GM12872 (cell line): ENCODE data around the gene CCDC157.

Experiments
- TF ChIP-seq, protein P1 (sequence below): IDR thresholded peaks from 3 replicates; pipeline ENCODE4 v1.5.1; 2011; ENCODE audit warnings: low read depth, mild to moderate bottlenecking, low read length, moderate library complexity; ENCODE audit not compliant: insufficient read depth

Gene CCDC157

DNA sequence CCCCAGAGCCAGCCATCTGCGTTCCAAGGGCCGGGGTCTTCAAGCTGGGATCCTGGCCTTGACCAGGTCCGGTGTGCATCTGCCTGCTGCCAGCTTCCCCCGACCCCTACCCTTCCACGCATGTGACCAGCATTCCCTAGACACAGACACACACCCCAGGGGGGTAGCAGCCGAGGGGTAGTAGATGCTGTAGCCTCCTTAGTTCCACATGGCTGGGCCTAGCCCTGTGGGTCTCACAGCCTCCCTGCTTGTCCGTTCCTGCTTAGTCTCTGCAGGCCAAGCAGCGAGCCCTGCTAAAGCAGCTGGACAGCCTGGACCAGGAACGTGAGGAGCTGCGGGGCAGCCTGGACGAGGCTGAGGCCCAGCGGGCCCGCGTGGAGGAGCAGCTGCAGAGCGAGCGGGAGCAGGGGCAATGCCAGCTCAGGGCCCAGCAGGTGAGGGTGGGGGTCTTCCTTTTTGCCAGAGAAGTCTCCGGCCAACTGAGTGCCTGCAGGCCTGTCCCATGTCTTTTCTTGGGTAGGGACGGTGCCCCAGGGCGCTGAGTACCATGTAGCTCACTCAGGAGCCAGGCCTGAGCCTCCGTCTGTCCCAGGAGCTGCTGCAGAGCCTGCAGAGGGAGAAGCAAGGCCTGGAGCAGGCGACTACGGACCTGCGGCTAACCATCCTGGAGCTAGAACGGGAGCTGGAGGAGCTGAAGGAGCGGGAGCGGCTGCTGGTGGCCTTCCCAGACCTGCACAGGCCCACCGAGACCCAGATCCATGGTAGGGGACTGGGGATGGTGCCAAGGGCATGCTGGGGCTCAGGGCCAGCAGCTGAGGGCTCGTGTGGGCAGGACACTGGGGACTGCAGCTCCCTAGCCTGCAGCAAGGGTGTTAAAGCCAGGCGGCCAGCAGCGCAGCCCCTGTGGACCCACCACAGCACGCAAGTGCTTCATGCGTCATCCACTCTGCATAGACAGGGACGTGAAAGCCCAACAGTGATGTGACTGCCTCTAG is 16.8 kb downstream of the CCDC157 start:
- TF ChIP-seq, protein P1, sequence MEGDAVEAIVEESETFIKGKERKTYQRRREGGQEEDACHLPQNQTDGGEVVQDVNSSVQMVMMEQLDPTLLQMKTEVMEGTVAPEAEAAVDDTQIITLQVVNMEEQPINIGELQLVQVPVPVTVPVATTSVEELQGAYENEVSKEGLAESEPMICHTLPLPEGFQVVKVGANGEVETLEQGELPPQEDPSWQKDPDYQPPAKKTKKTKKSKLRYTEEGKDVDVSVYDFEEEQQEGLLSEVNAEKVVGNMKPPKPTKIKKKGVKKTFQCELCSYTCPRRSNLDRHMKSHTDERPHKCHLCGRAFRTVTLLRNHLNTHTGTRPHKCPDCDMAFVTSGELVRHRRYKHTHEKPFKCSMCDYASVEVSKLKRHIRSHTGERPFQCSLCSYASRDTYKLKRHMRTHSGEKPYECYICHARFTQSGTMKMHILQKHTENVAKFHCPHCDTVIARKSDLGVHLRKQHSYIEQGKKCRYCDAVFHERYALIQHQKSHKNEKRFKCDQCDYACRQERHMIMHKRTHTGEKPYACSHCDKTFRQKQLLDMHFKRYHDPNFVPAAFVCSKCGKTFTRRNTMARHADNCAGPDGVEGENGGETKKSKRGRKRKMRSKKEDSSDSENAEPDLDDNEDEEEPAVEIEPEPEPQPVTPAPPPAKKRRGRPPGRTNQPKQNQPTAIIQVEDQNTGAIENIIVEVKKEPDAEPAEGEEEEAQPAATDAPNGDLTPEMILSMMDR = no peak

DNA sequence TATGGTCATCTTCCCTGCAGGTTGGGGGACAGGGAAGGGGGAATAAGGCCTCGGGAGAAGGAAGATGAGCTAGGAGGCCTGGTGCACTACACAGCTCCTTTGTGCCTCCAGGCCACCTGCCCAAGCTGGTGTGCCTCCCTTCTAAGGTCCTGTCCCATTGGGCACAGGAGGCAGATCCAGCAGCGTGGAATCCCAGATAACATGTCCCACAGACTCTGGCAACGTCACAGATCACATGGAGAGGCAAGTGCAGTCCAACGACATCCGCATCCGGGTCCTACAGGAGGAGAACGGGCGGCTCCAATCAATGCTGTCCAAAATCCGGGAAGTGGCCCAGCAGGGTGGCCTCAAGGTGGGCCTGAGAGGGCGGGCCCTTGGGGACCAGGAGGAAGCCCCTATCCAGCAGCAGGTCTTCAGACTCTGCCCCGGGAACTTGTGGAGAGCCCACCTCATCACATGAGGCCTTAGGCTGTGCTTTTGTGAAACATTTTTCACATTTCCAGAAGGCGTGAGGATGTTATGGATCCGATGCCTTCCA is 18.6 kb downstream of the CCDC157 start:
- TF ChIP-seq, protein P1 = no peak

DNA sequence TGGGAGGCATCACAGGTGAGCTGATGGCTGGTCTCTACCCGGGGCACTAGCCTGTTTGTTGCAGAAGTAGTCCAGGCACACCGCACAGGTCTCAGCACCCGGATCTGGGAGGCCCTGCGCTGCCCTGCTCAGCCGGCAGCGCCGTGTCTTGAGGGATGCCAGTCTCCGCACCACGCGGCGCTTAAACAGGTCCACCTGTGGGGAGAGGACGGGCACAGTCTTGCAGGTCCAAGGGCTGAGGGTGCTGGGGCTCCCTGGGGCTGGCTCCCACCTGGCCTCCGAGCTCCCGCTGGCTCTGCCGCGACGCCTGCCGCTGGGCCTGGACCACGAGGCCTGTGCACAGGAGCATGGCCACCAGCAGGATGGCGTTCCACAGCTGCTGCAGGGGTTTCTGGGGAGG is 23.2 kb downstream of the CCDC157 start:
- TF ChIP-seq, protein P1 = no peak

DNA sequence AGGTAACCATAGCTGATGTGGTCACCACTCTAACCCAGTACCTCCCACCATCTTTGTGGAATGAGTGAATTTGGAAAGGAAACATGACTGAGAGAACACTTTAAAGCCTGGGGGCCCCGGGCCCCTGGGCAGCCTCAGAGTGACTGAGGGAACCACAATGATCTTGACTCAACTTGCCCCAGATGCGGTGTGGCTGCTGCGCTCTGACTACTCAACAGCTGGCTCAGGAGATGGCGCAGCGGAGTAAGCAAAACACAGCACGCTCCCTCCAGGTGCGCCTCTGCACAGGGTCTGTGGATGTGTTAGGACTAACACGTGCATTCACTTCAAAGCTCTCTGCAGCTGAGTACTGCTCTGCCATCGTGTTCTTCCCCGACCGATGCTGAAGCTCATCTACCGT is 24.5 kb downstream of the CCDC157 start:
- TF ChIP-seq, protein P1 = no peak

DNA sequence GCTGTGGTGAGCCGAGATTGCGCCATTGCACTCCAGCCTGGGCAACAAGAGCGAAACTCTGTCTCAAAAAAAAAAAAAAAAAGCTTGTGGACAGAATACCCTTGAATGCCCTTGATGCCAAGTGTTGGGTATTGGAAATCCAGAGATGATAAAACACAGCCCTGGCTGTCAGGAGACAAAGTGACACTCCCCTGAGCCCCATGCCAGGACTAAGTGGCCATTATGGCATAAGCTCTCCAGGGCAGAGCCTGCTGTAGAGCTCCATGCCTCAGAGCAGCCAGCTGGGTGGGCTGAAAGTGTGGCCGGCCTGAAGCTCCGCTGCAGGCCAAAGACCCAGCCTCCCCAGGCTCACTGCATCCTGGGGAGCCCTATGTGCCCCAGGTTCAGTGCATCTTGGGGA is 25.5 kb downstream of the CCDC157 start:
- TF ChIP-seq, protein P1 = no peak

GRCh38 chr22:30383061-30383460 is 26.3 kb downstream of the CCDC157 start:
- TF ChIP-seq, protein P1 = no peak

DNA sequence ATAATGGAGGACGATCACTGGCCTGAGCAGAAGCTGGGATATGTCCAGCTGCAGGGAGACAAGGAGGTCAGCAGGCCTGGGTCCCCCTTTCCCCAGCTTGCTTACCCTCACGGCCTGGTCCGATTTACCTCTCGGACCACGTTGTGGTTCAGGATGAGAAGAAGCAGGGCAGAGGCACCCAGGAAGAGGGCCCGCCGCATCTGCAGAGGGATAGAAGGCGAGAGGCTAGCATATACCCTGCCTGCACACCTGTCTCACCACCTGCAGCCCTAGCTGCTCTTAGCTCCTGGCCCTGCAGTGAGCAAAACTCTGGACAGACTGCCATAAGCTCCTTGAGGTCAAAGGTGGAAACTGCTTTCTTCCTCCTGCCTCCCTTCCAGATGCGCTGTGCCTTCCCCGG is 29.1 kb downstream of the CCDC157 start:
- TF ChIP-seq, protein P1 = no peak
